Activated CD4-positive, CD25-positive, alpha-beta regulatory T cell treated with anti-CD3 and anti-CD28 coated beads, Interleukin-2, amount 50 U/mL, for 72 hours (primary cell): ENCODE measurements around the gene SCUBE1.

ENCODE experiments used
- DNase-seq: peaks from one replicate; pipeline ENCODE4 v3.0.0; 2021

The SCUBE1 gene

DNA sequence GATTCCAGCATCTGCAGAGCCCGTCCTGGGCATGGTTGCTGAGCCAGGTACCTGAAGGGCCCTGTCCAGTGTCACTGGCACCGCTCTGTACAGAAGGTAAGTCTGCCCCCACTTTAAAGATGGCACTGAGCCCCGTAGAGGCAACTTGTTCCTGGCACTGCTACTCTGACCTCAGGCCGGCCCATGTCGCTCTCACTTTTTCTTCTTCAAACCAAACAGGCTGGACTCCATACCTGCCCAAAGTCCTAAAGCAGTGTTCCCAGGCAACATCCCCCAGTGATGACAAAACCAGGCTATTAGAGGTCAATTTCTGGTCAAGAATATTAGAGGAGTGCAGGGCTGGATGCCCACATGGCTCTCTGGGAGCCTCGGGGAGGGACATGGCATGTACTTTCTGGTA, 109.6 kb downstream of the SCUBE1 start:
- DNase-seq: no peak

DNA sequence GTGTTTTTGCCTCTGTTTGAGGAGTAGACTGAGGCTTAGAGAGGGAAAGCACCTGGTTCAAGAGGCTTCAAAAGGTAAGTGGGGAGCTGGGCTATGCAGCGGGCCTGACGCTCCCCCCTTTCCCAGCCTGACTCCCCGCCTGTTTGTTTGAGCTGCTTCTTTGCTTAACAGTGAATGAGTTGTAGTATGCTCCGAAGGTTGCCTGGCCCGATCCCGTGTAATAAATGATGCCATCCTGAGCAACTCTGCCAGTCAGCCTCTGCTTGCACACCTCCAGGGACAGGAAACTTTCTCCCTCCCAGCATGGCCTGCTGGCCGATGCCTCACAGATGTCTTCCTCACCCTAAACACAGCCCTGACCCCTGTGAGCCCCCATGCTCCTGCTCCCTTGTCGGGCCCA, 110.7 kb downstream of the SCUBE1 start:
- DNase-seq: no peak

DNA sequence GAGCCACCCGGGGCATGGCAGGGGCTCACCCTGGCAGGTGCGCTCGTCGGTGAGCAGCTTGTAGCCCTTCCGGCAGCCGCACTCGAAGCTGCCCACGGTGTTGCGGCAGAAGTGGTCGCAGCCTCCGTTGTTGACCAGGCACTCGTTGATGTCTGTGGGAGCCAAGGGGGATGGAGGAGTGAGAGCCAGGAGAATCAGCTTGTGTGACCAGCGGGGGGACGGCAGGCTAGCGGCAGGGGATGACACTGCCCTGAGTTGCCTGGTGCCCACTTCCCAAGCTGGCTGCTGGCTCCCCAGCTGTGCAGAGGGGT, 111.5 kb downstream of the SCUBE1 start:
- DNase-seq: no peak

DNA sequence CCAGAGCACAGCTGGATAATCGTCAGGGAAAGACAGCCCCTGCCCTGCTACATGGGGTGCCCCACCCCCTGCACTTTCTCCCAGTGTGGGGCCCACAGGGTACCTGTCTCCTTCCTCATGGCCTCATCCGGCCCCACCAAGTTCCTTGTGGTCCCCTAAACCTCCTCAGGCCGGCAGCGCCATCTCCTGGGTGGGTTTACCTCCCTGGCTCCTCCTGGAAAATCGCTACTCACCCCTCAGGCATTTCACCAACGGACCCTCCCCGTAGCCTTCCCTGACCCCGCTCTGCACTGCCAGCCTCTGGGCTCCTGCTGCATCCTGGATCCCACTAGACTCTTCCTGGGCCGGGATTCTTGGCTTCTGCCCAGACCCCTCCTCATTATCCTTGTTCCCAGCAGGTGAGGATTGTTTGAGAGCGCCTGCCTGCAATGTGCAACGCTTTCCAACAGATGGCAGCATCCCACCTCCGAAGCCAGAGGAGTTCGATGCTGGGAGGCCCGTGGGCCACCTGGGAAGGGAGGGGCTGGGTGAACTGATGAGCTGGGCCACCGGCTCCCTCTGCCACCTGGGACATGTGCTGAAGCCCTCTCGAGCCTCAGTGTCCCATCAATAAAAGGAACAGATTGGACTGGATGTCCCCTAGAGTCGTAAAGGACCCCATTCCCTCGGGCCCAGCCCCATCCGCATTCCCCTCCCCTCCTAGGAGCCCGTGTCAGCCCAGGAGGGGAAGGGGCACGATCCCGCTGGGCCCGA, 112.0 kb downstream of the SCUBE1 start:
- DNase-seq: peak; percentile 68

DNA sequence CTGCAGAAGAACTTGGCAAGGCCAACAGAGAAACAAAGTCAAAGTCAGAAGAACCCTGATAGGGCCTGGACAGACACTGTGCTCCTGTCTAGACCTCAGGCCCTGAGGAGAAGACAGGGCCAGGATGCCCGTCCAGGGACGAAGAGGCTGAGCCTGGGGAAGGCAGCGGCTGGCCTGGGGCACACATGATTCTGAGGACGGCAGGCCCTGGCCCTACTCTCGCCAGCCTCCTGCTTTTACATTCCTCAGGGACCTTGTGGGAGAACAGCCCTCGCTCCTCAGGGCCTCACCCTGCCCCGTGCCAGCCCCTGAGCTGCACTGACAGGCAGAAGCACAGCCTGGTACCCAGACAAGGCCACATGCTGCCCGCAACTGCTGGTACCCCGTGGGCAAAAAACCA, 112.6 kb downstream of the SCUBE1 start:
- no peak for DNase-seq

DNA sequence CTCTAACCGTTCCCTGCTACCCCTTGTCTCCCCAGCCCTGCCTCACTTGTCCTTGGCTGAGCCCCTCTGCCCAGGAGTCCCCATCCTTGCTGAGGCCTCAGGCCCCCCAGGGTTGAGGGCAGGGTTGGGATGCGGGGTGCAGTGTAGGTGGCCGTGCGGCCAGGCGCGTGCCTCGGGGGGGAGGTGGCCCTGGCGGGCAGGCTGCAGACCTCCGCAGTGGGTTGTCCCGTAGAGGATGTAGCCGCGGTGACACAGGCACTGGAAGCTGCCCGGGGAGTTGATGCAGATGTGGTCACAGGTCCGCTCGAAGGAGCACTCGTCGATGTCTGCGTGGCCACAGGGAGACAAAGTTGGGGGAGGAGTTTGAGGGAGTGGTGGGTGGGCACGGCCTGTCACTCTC, 114.3 kb downstream of the SCUBE1 start:
- no peak for DNase-seq

DNA sequence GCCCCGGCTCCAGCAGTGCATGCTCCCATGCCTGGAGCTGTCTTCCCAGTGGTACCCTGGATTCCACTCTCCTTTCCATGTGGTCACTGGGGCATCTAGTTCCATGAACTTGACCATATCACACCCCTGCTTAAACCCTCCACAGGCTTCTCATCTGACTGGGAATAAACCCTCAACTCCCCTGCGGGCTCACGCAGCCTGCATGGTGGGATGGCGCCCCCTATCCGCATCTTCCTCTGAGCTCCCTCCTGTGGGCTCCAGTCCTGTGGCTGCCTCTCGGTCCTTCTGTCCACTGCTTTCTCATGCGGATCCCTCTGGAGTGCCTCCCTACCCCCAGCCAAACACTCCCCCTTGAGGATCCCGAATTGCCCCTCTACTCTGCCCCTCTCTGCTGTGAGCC, 114.8 kb downstream of the SCUBE1 start:
- no peak for DNase-seq

DNA sequence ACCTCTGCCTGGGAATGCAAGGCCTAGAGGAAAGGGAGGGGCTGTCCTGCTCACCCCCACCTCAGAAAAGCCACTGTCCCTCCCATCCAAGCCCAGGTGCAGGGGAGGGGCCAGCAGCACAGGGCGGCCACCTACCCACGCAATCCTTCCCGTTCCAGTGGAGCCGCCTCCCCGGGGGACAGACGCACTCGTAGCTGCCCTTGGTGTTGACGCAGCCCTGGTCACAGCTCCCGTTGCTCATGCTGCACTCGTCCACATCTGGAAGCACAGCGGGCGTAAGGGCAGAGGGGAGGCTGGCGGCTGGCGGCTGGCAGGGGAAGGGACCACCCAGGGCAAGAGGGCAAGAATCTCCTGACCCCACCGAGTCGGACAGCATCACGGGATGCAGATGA, 115.9 kb downstream of the SCUBE1 start:
- no peak for DNase-seq

DNA sequence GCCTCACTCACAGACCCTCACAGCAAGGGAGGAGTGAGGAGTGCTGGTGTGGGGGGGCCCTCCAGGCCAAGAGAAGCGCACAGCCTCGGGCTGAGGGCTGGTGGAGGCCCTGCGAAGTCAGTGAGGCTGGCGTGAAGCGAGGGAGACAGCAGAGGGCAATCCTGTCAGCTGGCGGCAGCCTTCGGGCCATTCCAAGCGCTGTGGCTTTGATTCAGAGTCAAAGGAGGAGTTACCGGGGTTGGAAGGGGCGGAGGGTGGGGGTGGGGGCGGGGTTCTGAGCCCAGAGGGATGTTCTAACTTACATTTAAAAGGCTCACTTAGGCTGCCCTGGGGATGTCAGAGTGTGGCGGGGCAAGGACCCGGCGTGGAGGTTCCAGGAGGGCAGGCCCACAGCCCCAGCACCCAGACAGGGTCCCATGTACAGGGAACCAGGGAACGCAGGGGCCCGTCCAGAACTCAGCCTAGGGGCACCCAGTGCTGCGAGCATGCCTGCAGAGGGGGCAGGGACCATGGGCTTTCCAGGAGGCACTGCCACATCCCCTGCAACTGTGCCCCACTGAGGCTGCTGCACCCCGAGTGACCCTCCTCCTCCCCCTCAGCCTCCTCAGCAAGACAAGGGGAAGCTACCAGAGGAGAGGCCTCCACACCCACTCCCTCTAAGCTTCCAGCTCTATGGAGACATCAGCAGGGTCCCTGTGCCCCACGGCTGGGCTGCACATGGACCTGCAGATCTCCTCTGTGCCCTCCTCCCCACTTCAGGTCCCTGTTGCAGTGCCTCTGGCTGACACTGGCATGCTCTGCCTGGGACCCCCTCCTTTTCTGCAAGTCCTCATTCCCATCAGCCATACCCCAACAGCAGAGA, 116.6 kb downstream of the SCUBE1 start:
- DNase-seq: no peak

DNA sequence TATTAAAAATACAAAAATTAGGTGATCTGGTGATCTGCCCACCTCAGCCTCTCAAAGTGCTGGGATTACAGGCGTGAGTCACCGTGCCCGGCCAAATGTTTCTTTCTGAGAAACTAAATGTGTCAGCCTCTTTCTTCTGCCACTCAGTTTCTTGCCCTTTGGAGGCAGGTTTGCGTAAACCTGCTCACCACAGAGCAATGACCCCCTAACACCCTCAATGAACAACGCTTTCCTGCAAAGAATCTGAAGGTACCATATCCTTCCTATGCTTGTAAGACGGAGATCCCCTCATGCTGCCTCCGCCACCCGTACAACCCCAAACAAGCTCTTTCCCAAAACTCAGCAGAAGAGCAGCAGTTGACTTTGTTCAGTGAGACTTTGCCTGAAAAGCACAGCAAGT, 117.6 kb downstream of the SCUBE1 start:
- DNase-seq: no peak

DNA sequence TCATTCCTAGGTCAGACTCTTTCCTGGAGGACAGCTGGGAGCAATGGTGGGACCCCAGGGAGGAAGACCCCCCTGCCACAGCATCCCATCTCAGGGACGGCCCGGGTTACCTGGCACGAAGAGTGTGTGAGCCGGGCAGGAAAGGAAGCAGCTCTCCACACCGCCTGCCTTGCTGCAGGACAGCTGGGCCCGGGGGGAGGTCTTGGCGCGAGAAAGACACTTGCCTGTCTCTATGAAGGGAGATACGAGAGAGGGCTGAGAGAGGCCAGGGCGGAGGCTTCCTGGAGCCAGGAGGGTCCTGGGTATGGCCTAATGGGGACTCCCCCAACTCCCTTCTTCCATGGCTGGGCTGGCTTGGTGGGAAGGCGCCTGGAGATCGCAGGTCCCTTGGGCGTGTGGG, 120.2 kb downstream of the SCUBE1 start:
- no peak for DNase-seq

DNA sequence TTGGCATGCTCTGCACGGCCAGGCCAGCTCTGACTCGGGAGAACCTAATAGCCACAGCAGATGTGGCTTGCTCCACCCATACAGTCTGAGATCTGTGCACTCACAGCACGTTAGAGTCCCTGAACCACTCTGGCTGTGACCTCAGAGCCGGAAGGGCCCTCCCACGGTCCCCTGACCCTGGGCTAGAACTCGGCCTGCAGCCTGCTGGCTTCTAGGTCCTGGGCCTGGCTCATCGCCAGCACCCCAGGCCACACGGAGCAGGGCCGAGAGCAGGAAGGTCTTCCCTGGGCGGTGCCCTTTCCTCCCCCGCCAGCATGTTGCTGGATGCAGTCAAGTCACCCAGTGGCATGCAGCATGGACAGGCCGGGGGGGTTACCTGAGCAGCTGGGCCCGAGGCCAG, 120.9 kb downstream of the SCUBE1 start:
- DNase-seq: no peak

DNA sequence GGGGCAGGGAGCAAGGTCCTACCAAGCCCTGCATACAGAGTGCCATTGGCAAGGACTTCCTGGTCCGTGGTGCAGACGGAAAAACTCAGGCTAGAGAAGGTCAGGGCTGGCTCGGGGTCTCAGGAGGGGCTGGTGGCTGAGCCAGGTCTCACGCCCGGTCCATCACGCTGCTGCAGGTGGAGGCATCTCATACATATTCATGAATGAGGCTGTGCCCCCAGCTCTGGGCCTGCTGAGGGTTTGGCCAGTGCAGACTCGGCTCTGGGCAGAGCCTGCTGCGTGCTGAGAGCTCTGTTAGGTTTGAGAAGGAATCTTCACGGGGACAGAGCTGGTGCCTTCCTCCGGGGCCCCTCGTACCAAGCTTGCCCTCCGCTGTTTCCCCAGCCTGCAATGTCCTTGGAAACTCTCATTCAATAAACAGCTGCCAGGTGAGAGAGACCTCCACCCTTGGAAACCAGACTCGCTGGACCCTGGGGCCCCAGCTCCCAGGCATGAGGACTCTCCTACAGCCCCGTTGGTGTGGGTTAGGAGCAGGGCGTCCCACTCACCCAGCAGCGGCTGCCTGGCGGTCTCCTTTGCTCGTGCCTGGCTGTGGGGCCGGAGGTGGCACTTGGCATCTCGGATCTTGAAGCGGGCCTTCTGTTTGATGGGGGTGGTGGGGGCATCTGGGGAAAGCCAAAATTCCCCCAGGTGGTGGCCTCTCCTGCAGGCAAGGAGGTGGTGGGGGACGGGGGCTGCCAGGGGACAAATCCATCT, 122.4 kb downstream of the SCUBE1 start:
- DNase-seq: no peak

DNA sequence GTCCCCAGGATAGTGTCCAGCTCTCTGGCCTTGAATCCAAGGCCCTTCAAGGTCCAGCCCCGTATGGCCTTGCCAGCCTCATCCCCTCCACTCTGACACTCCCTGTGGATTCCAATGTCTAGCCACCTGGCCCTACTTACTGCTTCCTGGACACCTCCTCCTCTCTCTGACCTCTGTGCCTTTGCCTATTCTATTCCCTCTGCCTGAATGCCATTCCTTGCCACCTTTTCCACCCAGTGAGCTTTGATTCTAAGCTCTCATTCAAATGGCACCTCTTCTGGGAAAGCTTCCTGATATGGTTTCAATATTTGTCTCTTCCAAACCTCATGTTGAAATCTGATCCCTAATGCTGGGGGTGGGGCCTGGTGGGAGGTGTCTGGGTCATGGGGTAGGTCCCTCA, 124.4 kb downstream of the SCUBE1 start:
- DNase-seq: no peak

DNA sequence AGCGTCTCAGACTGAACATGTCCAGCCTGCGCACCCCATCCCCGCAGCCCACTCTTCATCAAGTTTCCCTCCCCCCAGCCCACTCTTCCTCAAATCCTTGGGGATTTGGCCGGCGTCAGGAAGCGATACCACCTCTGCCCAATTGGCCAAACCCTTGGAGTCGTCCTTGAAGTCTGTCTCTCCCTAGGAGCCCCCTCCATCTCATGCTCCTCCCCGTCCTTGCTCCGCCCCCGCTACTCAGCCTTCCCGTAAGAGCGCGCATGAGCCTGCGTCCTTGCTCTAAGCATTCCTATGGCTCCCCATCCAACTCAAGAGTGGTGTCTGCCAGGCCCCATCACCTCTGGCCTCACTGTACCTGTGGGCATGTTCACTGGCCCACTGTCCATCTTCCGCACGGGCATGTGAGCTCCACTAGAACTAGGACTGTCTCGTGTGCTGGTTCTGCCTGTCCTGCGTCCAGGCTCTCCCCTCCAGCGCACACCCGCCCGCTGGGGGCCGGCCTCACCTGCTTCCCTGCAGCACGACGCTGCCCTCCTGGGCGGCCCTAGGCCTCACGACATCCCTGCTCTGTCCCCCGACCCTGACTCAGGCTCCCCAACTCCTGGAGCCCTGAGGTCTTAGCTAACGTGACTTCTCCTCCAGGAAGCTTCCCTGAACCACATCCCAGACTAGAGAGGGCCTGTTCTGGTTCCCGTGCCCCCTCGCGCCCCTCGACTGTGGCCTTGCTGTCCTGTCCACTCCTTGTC, 125.7 kb downstream of the SCUBE1 start:
- no peak for DNase-seq

DNA sequence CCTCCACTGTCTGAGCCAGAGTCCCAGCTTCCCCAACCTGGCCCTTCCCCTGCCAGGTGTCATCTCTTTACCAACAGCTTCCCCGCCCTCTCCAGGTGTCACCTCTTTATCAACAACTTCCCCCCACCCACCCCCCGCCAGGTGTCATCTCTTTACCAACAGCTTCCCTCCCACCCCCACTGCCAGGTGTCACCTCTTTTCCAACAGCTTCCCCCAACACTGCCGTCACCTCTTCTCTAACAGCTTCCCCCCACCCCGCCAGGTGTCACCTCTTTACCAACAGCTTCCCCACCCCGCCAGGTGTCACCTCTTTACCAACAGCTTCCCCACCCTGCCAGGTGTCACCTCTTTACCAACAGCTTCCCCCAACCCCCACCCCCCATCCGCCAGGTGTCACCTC, 126.4 kb downstream of the SCUBE1 start:
- DNase-seq: no peak

DNA sequence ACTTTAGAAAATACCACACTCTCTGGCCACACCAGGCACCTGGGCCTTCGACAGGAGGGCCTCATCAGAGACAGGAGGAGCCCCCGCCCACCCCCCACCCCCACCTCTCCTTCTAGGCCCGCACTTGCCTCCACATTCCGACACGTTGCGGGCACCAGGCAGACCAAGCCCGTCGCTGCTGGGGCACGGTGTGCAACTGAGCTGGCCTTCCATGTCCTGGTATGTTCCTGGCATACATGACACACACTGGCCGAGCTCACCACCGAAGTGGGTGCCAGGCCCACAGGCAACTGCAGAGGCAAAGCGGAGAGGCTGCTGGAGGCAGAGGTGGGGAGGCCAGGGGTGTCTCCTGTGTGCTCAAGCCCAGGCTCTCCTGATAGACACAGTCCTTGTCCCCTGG, 129.2 kb downstream of the SCUBE1 start:
- DNase-seq: no peak

DNA sequence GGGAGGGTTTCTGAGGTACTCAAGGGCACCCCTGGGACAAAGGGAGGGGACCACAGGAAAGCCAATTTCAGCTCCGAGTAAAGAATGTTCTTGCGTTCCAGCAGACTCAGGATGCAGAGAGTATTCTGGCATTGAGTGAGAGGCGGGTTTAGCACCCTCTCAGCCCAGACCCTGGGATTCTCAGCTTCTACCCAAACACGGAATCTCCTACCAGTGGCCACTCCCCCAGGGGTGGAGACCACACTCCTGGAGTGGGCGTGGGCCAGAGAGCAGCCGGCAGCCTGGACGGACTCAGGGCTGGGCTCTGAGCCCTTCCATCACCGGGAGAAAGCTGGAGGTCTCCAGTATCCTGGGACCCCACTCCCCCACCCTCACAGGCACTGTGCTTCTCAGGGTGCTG, 130.1 kb downstream of the SCUBE1 start:
- no peak for DNase-seq

DNA sequence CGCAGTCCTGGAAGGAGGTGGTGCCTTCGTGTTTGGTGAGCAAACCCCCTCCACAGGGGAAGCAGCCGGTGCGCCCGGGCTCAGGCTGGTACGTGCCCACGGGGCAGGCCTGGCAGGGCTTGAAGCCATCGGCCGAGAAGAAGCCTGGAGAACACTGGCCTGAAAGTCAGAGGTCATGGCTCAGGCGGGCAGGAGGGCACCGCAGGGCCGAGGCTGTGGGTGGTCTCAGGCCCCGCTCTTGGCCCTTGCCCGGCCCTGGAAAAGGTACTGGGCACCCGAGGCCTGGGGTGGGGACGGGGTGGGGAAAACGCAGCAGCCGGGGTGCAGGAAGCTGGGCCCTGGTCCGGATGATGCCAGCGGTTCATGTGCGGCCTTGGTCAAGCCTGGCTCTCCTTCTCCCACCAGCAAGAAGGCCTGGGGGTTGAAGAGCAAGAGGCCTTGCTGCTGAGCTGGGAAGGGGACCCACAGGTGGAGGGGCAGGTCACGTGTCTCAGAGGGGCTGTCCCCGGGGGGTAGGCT, 130.7 kb downstream of the SCUBE1 start:
- DNase-seq: no peak

DNA sequence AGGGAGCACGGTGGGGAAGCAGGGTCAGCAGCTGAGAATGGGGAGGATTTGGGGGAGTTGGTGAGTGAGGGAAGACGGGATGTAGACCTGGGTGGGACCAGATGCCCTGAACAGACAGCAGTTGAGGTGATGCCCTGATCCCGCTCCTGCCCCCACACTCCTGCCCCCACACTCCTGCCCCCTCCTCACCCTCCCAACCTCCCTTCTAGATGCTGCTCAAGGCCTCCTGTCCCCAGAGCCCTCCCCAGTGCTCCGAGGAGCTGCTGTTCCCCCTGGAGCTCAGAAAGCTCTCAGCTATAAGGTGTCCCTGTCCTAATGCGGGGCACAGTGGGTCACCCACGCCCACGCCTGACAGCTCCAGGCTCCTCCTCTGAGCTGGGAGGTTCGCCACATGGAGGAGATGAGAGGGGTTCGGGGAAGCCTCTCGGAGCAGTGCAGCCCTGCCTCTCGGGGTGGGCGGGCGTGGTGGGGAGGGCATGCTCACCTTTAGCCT, 131.2 kb downstream of the SCUBE1 start:
- no peak for DNase-seq

DNA sequence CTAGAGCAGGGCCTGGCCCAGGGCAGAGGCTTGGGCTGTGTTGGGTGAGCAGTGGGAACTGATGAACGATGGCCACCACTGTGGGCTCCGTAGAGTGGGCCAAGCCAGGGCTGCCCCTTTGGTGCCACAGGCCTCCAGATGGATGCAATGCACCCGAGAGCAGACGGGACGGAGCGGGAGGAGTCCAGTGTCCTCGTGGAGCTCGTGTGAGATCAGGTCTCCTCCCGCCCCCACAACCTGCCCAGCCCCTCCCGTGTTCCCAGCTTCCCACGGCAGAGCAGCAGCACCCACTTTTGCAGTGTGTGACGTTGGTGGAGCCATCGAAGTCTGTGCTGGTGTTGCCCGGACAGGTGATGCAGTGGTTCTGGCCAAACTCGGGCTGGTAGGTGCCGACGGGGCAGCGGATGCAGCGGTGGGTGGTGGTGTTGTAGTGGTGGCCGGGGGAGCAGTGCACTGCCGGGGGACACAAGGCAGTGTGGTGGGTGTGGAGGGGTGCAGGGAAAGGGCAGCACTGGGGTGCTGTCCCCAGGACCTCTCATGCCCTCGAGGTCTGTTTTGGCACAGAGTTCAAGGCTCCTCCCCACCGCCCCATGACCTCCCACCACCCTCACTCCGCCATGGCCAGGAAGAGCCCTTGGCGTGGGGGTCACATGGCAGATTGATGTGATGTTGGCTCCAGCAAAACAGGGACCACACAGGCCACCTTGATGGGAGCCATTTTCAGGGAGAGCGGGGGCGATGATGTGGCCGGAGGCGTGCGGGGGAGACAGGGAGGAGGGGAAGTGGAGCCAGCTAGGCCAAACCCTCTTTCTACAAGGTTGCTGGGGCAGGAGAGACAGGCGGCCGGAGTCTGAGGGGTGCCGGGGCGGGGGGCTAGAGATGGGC, 132.3 kb downstream of the SCUBE1 start:
- no peak for DNase-seq

DNA sequence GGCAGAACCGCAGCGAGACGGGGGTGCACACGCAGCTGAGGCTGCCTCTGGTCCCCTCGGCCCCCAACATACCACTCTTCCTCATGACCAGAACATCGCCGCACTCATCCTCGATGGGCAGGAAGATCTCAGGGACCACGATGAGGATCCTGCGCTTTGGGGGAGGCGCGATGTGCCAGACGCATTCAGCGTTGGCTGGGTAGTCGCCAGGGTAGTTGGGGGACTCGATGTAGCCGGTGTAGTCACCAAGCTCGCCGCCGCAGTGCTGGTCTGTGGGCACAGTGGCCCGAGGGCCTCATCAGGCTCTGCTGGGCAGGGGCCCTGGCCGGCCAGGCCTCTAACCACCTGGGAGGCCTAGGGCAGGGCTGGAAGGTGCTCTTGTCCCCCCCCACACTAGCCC, 133.2 kb downstream of the SCUBE1 start:
- no peak for DNase-seq
